H1 (cell line): ENCODE results near the gene NOD2. TPM values are rescaled to one million over a fixed set of nuclear protein-coding genes. Genes with fewer than 3 reads are reported as not detected.

Source experiments
- CTCF ChIA-PET: fragments of 300-600 bp; sonication (Branson Sonifier 250); formaldehyde crosslinking; loops from one replicate; lab custom pipeline; 2021; ENCODE audit not compliant: partially characterized antibody; lab: Charles Lee
- POLR2A ChIA-PET: fragments of 300-600 bp; sonication (Branson Sonifier 250); formaldehyde crosslinking; loops from one replicate; lab custom pipeline; 2021; ENCODE audit warnings: inconsistent platforms; ENCODE audit not compliant: partially characterized antibody; lab: Charles Lee
- DNase-seq, 2 experiments: peaks; one replicate each; pipeline versions ENCODE4 v3.0.0 to v3.0.0-alpha.2; 2010 to 2022; ENCODE audit warnings: low spot score in 2 of 2, low read depth in 1 of 2, mixed read lengths in 1 of 2
- FAIRE-seq: peaks from 2 replicates; lab custom pipeline; 2011; peaks lifted over from hg19 to GRCh38; lab: Jason Lieb, UNC
- H2AFZ ChIP-seq: 2 replicates; pipeline ENCODE4 v1.8.1; 2012; ENCODE audit warnings: low read length, inconsistent platforms
- H2AK5ac ChIP-seq: 2 replicates; pipeline ENCODE4 v1.6.1; 2013; ENCODE audit warnings: low read depth, low read length
- H2BK120ac ChIP-seq: replicated peaks from 2 replicates; pipeline ENCODE3; 2013; ENCODE audit warnings: low read depth, low read length, inconsistent platforms
- H2BK12ac ChIP-seq: 2 replicates; pipeline ENCODE4 v1.6.1; 2013; ENCODE audit warnings: low read depth, low read length
- H2BK15ac ChIP-seq: 2 replicates; pipeline ENCODE4 v1.6.1; 2013; ENCODE audit warnings: low read length
- H2BK20ac ChIP-seq: 2 replicates; pipeline ENCODE4 v1.6.1; 2013; ENCODE audit warnings: low read length
- H2BK5ac ChIP-seq: 2 replicates; pipeline ENCODE4 v1.6.1; 2013; ENCODE audit warnings: low read depth, low read length
- H3K14ac ChIP-seq: 2 replicates; pipeline ENCODE4 v1.6.1; 2013; ENCODE audit warnings: inconsistent platforms; ENCODE audit not compliant: insufficient read length
- H3K18ac ChIP-seq: 2 replicates; pipeline ENCODE4 v1.6.1; 2013; ENCODE audit warnings: low read length; ENCODE audit errors: extremely low read depth
- H3K23ac ChIP-seq: 2 replicates; pipeline ENCODE4 v1.6.1; 2013; ENCODE audit warnings: inconsistent platforms; ENCODE audit not compliant: insufficient read length
- H3K23me2 ChIP-seq: 2 replicates; pipeline ENCODE4 v1.6.1; 2013; ENCODE audit warnings: low read depth, low read length
- H3K27ac ChIP-seq: 2 replicates; pipeline ENCODE4 v1.6.1; 2011; ENCODE audit warnings: low read depth, low read length, inconsistent platforms
- H3K27me3 ChIP-seq, 4 experiments: replicated peaks in 1 of 4; 1 replicate in 1 of 4; 2 replicates in 3 of 4; pipeline versions ENCODE4 v1.6.1 to v1.8.1; 2011 to 2013; ENCODE audit warnings: low read length in 3 of 4, mild to moderate bottlenecking in 3 of 4, inconsistent platforms in 2 of 4, mixed read lengths in 2 of 4, moderate library complexity in 1 of 4; ENCODE audit not compliant: control insufficient read depth in 3 of 4, insufficient read depth in 3 of 4; ENCODE audit errors: extremely low read depth in 1 of 4
- H3K36me3 ChIP-seq, 4 experiments: 2 replicates each; pipeline versions ENCODE4 v1.6.1 to v1.8.1; 2011 to 2013; ENCODE audit warnings: mild to moderate bottlenecking in 4 of 4, low read length in 3 of 4, moderate library complexity in 2 of 4, control low read depth in 1 of 4, inconsistent platforms in 1 of 4; ENCODE audit not compliant: insufficient read depth in 4 of 4, control insufficient read depth in 2 of 4
- H3K4ac ChIP-seq: replicated peaks from 2 replicates; pipeline ENCODE3; 2013; ENCODE audit warnings: low read length, low read depth, mixed read lengths, inconsistent platforms; ENCODE audit not compliant: insufficient read length
- H3K4me1 ChIP-seq, 4 experiments: replicated peaks in 1 of 4; 1 replicate in 1 of 4; 2 replicates in 3 of 4; pipeline versions ENCODE4 v1.6.1 to v1.8.1; 2011 to 2013; ENCODE audit warnings: low read length in 3 of 4, inconsistent platforms in 2 of 4, mixed read lengths in 1 of 4; ENCODE audit not compliant: insufficient read depth in 4 of 4, control insufficient read depth in 3 of 4
- H3K4me2 ChIP-seq, 2 experiments: 2 replicates each; pipeline versions ENCODE4 v1.6.1 to v1.8.1; 2011 to 2013; ENCODE audit warnings: low read depth in 2 of 2, low read length in 2 of 2, control low read depth in 1 of 2, inconsistent platforms in 1 of 2, mild to moderate bottlenecking in 1 of 2; ENCODE audit not compliant: insufficient read depth in 1 of 2
- H3K4me3 ChIP-seq, 4 experiments: fragments of 200-600, 300-600 bp in 1 of 4; sonication (generic), shearing (Covaris generic), sonication (Bioruptor Twin) in 1 of 4; 2 replicates each; pipeline versions ENCODE4 v1.5.1 to v1.8.1; 2011 to 2016; ENCODE audit warnings: low read length in 4 of 4, low read depth in 3 of 4, control low read depth in 2 of 4, inconsistent platforms in 2 of 4, mild to moderate bottlenecking in 2 of 4, mixed read lengths in 1 of 4, moderate library complexity in 1 of 4; ENCODE audit not compliant: insufficient read depth in 2 of 4; ENCODE audit errors: extremely low read depth in 1 of 4
- H3K56ac ChIP-seq: replicated peaks from 2 replicates; pipeline ENCODE3; 2013; ENCODE audit warnings: low read depth, mild to moderate bottlenecking, mixed read lengths, low read length, inconsistent platforms; ENCODE audit not compliant: insufficient read length
- H3K79me1 ChIP-seq: 2 replicates; pipeline ENCODE4 v1.6.1; 2013; ENCODE audit warnings: low read depth, low read length, control low read depth
- H3K79me2 ChIP-seq, 2 experiments: 2 replicates each; pipeline versions ENCODE4 v1.6.1 to v1.8.1; 2012 to 2013; ENCODE audit warnings: low read length in 2 of 2, mild to moderate bottlenecking in 2 of 2, inconsistent platforms in 1 of 2; ENCODE audit not compliant: insufficient read depth in 2 of 2, control insufficient read depth in 1 of 2
- H3K9ac ChIP-seq, 4 experiments: replicated peaks in 1 of 4; 1 replicate in 1 of 4; 2 replicates in 3 of 4; pipeline versions ENCODE4 v1.6.1 to v1.8.1; 2011 to 2013; ENCODE audit warnings: low read depth in 3 of 4, low read length in 3 of 4, control low read depth in 2 of 4, mild to moderate bottlenecking in 2 of 4, moderate library complexity in 2 of 4, inconsistent platforms in 1 of 4; ENCODE audit errors: extremely low read depth in 1 of 4
- H3K9me3 ChIP-seq, 2 experiments: 2 replicates each; pipeline versions ENCODE4 v1.6.1 to v1.8.1; 2012 to 2013; ENCODE audit warnings: mild to moderate bottlenecking in 2 of 2, moderate library complexity in 2 of 2, control low read depth in 1 of 2, inconsistent platforms in 1 of 2, low read depth in 1 of 2, low read length in 1 of 2, mixed read lengths in 1 of 2; ENCODE audit not compliant: insufficient read depth in 2 of 2
- H4K20me1 ChIP-seq, 2 experiments: replicated peaks in 1 of 2; 2 replicates each; pipeline versions ENCODE3 to v1.8.1; 2011 to 2013; ENCODE audit warnings: inconsistent platforms in 2 of 2, low read length in 2 of 2, mild to moderate bottlenecking in 1 of 2; ENCODE audit not compliant: insufficient read depth in 2 of 2, control insufficient read depth in 1 of 2
- H4K5ac ChIP-seq: 2 replicates; pipeline ENCODE4 v1.6.1; 2013; ENCODE audit warnings: low read length, low read depth, mixed read lengths, inconsistent platforms; ENCODE audit not compliant: insufficient read length
- H4K8ac ChIP-seq: 2 replicates; pipeline ENCODE4 v1.8.0; 2013; ENCODE audit warnings: mild to moderate bottlenecking, moderate library complexity, low read length, inconsistent platforms; ENCODE audit not compliant: insufficient read depth; ENCODE audit errors: extremely low read depth
- H4K91ac ChIP-seq: replicated peaks from 2 replicates; pipeline ENCODE3; 2013; ENCODE audit warnings: low read length, mixed read lengths, inconsistent platforms; ENCODE audit not compliant: insufficient read length
- BACH1 ChIP-seq: IDR thresholded peaks from 2 replicates; pipeline ENCODE4 v1.6.1; 2012; ENCODE audit warnings: low read length, improper control_type of control experiment
- BCL11A ChIP-seq, 2 experiments: IDR thresholded peaks; one replicate each; pipeline ENCODE4 v1.6.1; 2011; ENCODE audit warnings: low read depth in 2 of 2, low read length in 2 of 2, mild to moderate bottlenecking in 2 of 2
- GTF2F1 ChIP-seq: IDR thresholded peaks from 2 replicates; pipeline ENCODE4 v1.6.1; 2012; ENCODE audit warnings: low read depth, low read length, improper control_type of control experiment, borderline replicate concordance
- POLR2AphosphoS5 ChIP-seq: IDR thresholded peaks from 2 replicates; pipeline ENCODE4 v1.6.1; 2011; ENCODE audit warnings: low read depth, low read length
- RBBP5 ChIP-seq: IDR thresholded peaks from 2 replicates; pipeline ENCODE4 v1.7.1; 2012; ENCODE audit warnings: low read depth, mild to moderate bottlenecking, inconsistent platforms, low read length, moderate library complexity, borderline replicate concordance
- RFX5 ChIP-seq: IDR thresholded peaks from 2 replicates; pipeline ENCODE4 v1.6.1; 2011; ENCODE audit warnings: low read depth, low read length, improper control_type of control experiment, borderline replicate concordance
- RXRA ChIP-seq: IDR thresholded peaks from 2 replicates; pipeline ENCODE4 v1.6.1; 2011; ENCODE audit warnings: low read depth, mild to moderate bottlenecking, low read length, moderate library complexity; ENCODE audit not compliant: insufficient read depth
- SAP30 ChIP-seq: fragments of 300-600 bp; sonication (generic); IDR thresholded peaks from 2 replicates; pipeline ENCODE4 v1.7.1; 2012; ENCODE audit warnings: low read length, moderate library complexity, mild to moderate bottlenecking, inconsistent platforms; ENCODE audit not compliant: insufficient read depth, insufficient replicate concordance
- SIN3A ChIP-seq, 2 experiments: IDR thresholded peaks in 1 of 2; conservative IDR thresholded peaks in 1 of 2; 2 replicates each; pipeline ENCODE4 v1.6.1; 2011 to 2012; ENCODE audit warnings: low read length in 2 of 2, improper control_type of control experiment in 1 of 2, low read depth in 1 of 2, mild to moderate bottlenecking in 1 of 2
- SP4 ChIP-seq: IDR thresholded peaks from 2 replicates; pipeline ENCODE4 v1.6.1; 2012; ENCODE audit warnings: low read length, inconsistent platforms
- TEAD4 ChIP-seq: IDR thresholded peaks from 2 replicates; pipeline ENCODE4 v1.6.1; 2012; ENCODE audit warnings: low read depth, low read length, inconsistent platforms, mixed read lengths
- USF2 ChIP-seq: IDR thresholded peaks from 2 replicates; pipeline ENCODE4 v1.6.1; 2011; ENCODE audit warnings: low read length, improper control_type of control experiment
- WGBS, 2 experiments: shearing (Covaris generic) in 1 of 2; methylation state at CpG; one replicate each; pipeline versions ENCODE4 v1.1.6 to v1.1.7; 2013 to 2015; ENCODE audit warnings: low lambda C conversion rate in 2 of 2, mixed read lengths in 2 of 2, inconsistent platforms in 1 of 2, low coverage in 1 of 2, missing lambda C conversion rate in 1 of 2; ENCODE audit not compliant: insufficient replicate concordance in 2 of 2, insufficient coverage in 1 of 2, insufficient read length in 1 of 2; ENCODE audit errors: extremely low coverage in 1 of 2, missing lambda C conversion rate in 1 of 2; 5-methylcytosine and 5-hydroxymethylcytosine counted together
- polyA plus RNA-seq, 7 experiments: library from polyadenylated mRNA; depleted of rRNA in 3 of 7; stranded (reverse) in 5 of 7; unstranded in 2 of 7; fragments of >200 nt in 5 of 7; fragments of 200-250 nt in 2 of 7; gene quantifications; 1 replicate in 5 of 7; 2 replicates in 1 of 7; 4 replicates in 1 of 7; pipeline versions ENCODE4 v1.2.1 to v1.2.3, GENCODE V29; 2011 to 2013; ENCODE audit warnings: missing spikeins in 2 of 7, mixed read lengths in 2 of 7
- total RNA-seq: library from RNA; stranded (reverse); fragmentation: NEBNext Ultra II Directional; extraction: Animal tissue kit (Norgen Biotek cat#: 25700); gene quantifications from 2 replicates; pipeline ENCODE4 v1.2.1, GENCODE V29; 2021

Gene NOD2
- total and polyA plus RNA-seq, 2 of the 8 experiments (the other 6 are each of a cell fraction or from before 2014, with no cell fraction given): 0.37 to 0.42 TPM

- no peak overlapping the region for H2BK5ac ChIP-seq
- FAIRE-seq (no peak), DNase-seq (no peak)
- H3K27me3 ChIP-seq: no peaks in the 10 kb centered on the region
- H3K14ac ChIP-seq: no peak overlapping the region
- peak overlapping the region; percentile 11; the same call in 1 of the 2 replicates for H4K8ac ChIP-seq
- POLR2A ChIA-PET: no interaction called here
- no peak overlapping the region for H3K23ac ChIP-seq
- no peak overlapping the region for H3K9ac ChIP-seq
- no peaks in the 10 kb centered on the region for H3K79me2 ChIP-seq
- no peaks in the 10 kb centered on the region for H3K36me3 ChIP-seq
- no peak overlapping the region for H3K4me3 ChIP-seq
- no peaks in the 10 kb centered on the region for H3K79me1 ChIP-seq
- no peak overlapping the region for H3K18ac ChIP-seq
- no peak overlapping the region for H2BK20ac ChIP-seq
- H2BK120ac ChIP-seq: no peak overlapping the region
- H4K5ac ChIP-seq: no peak overlapping the region
- no peak overlapping the region for H3K4me2 ChIP-seq
- H3K27ac ChIP-seq: no peak overlapping the region
- no peak overlapping the region for H2AFZ ChIP-seq
- no peak overlapping the region for H2BK15ac ChIP-seq
- H3K56ac ChIP-seq: no peak overlapping the region
- WGBS, 2 experiments: 85% methylated on average over 8 of the region's 8 CpGs; no CpG with 5 or more reads in 1 of the 2 experiments
- H3K23me2 ChIP-seq: no peaks in the 10 kb centered on the region
- no peak overlapping the region for H2BK12ac ChIP-seq
- H3K4ac ChIP-seq: no peak overlapping the region
- peaks cover 0 to 3% (median 0%) of the 10 kb centered on the region in 4 experiments; a peak in 1 of 7 replicates for H3K4me1 ChIP-seq
- no peak overlapping the region for H4K91ac ChIP-seq
- CTCF ChIA-PET: interaction anchor here (0.9 to 1.3 kb wide), 3 partner anchors 28 to 44 kb away, joined by 3 to 5 read pairs (median 3); no protein-coding TSS in a partner anchor
- H4K20me1 ChIP-seq: no peaks in the 10 kb centered on the region
- H3K9me3 ChIP-seq: peaks cover 1 to 11% of the 10 kb centered on the region in 2 experiments; a peak in 3 of 4 replicates
- H2AK5ac ChIP-seq: no peak overlapping the region
- TF ChIP-seq SIN3A (conservative IDR thresholded peaks at IDR 0.05 in 1 of 2, IDR thresholded peaks at IDR 0.05 in 1 of 2; ENCODE audit: low read depth in 1 of 2, low read length in 2 of 2) (no peak), SAP30 (no peak), USF2 (no peak), BACH1 (no peak), BCL11A (IDR thresholded peaks at IDR 0.05; ENCODE audit: low read depth in 2 of 2, low read length in 2 of 2) (no peak), GTF2F1 (no peak), RFX5 (no peak), POLR2AphosphoS5 (no peak), SP4 (no peak), TEAD4 (no peak), RXRA (no peak), RBBP5 (no peak)
Measured at GRCh38 chr16:50709061-50709684, 15.8 kb downstream of the NOD2 start.
